IMR-90 (cell line): ENCODE measurements around the gene LRRC4C. TPM values are rescaled to one million over a fixed set of nuclear protein-coding genes. Genes with fewer than 3 reads are reported as not detected.

Source experiments
- ATAC-seq: fragments of 200-7000 bp; cut with Tn5 transposase; 2 replicates; pipeline ENCODE4 v1.9.1; 2020; ENCODE audit warnings: low read depth, mild to moderate bottlenecking, moderate library complexity
- BruUV-seq: library from RNA; stranded (reverse); fragments of 400-500 nt; replicated peaks from 2 replicates; lab custom pipeline; 2021; lab: Mats Ljungman, UMichigan
- CTCF ChIA-PET: fragments of 300-600 bp; formaldehyde crosslinking; extraction: SDS; loops from one replicate; lab custom pipeline; 2021; ENCODE audit warnings: antibody characterized with exemption; lab: Yijun Ruan, JAX
- POLR2A ChIA-PET: fragments of 300-600 bp; sonication (Branson Sonifier 250); formaldehyde crosslinking; loops from one replicate; lab custom pipeline; 2022; ENCODE audit warnings: antibody characterized with exemption; ENCODE audit not compliant: unreplicated experiment; lab: Charles Lee
- DNase-seq: peaks from one replicate; pipeline ENCODE4 v3.0.0; 2013
- H2AFZ ChIP-seq: replicated peaks from 2 replicates; pipeline ENCODE3; 2013; ENCODE audit warnings: low read length, mild to moderate bottlenecking; ENCODE audit not compliant: poor library complexity
- H2AK5ac ChIP-seq: 2 replicates; pipeline ENCODE4 v1.6.1; 2013; ENCODE audit warnings: low read depth, low read length, inconsistent platforms
- H2AK9ac ChIP-seq: replicated peaks from 2 replicates; pipeline ENCODE3; 2013; ENCODE audit warnings: mild to moderate bottlenecking, low read depth, low read length, moderate library complexity; ENCODE audit not compliant: poor library complexity
- H2BK120ac ChIP-seq: 2 replicates; pipeline ENCODE4 v1.6.1; 2013; ENCODE audit warnings: low read depth, low read length, inconsistent platforms
- H2BK15ac ChIP-seq: 3 replicates; pipeline ENCODE4 v1.6.1; 2013; ENCODE audit warnings: low read depth, low read length, inconsistent platforms
- H2BK20ac ChIP-seq: 2 replicates; pipeline ENCODE4 v1.6.1; 2013; ENCODE audit warnings: low read depth, mild to moderate bottlenecking, inconsistent platforms, low read length, moderate library complexity
- H2BK5ac ChIP-seq: 2 replicates; pipeline ENCODE4 v1.6.1; 2013; ENCODE audit warnings: mild to moderate bottlenecking, low read depth, low read length, inconsistent platforms; ENCODE audit not compliant: poor library complexity, severe bottlenecking
- H3K14ac ChIP-seq: replicated peaks from 2 replicates; pipeline ENCODE4 v1.6.1; 2013; ENCODE audit warnings: low read depth, low read length, inconsistent platforms
- H3K18ac ChIP-seq: 2 replicates; pipeline ENCODE4 v1.6.1; 2013; ENCODE audit warnings: low read depth, low read length, control low read depth
- H3K23ac ChIP-seq: 2 replicates; pipeline ENCODE4 v1.6.1; 2013; ENCODE audit warnings: low read depth, low read length, inconsistent platforms
- H3K27ac ChIP-seq: 2 replicates; pipeline ENCODE4 v1.5.1; 2013; ENCODE audit warnings: mild to moderate bottlenecking, control low read depth, low read length; ENCODE audit not compliant: insufficient read depth
- H3K27me3 ChIP-seq: 2 replicates; pipeline ENCODE4 v1.6.1; 2013; ENCODE audit warnings: low read length; ENCODE audit not compliant: control insufficient read depth, insufficient read depth
- H3K36me3 ChIP-seq: 2 replicates; pipeline ENCODE4 v1.6.1; 2013; ENCODE audit warnings: low read length, mixed read lengths; ENCODE audit not compliant: control insufficient read depth, insufficient read depth
- H3K4ac ChIP-seq: 2 replicates; pipeline ENCODE4 v1.6.1; 2013; ENCODE audit warnings: low read depth, low read length, inconsistent platforms
- H3K4me1 ChIP-seq: 2 replicates; pipeline ENCODE4 v1.6.1; 2013; ENCODE audit warnings: low read length, mixed read lengths; ENCODE audit not compliant: control insufficient read depth, insufficient read depth
- H3K4me2 ChIP-seq: 2 replicates; pipeline ENCODE4 v1.6.1; 2013; ENCODE audit warnings: low read depth, mild to moderate bottlenecking, control low read depth, low read length, moderate library complexity
- H3K4me3 ChIP-seq: 2 replicates; pipeline ENCODE4 v1.5.1; 2013; ENCODE audit warnings: low read depth, mild to moderate bottlenecking, control low read depth, low read length, moderate library complexity; ENCODE audit not compliant: insufficient read depth
- H3K56ac ChIP-seq: 2 replicates; pipeline ENCODE4 v1.6.1; 2013; ENCODE audit warnings: low read length, inconsistent platforms; ENCODE audit not compliant: insufficient read depth; ENCODE audit errors: extremely low read depth
- H3K79me1 ChIP-seq, 2 experiments: 2 replicates each; pipeline ENCODE4 v1.6.1; 2013; ENCODE audit warnings: low read length in 2 of 2, inconsistent platforms in 1 of 2, low read depth in 1 of 2
- H3K9ac ChIP-seq: 2 replicates; pipeline ENCODE4 v1.6.1; 2013; ENCODE audit warnings: low read depth, low read length, control low read depth
- H3K9me1 ChIP-seq: 2 replicates; pipeline ENCODE4 v1.6.1; 2013; ENCODE audit warnings: low read length, inconsistent platforms; ENCODE audit not compliant: insufficient read depth
- H3K9me3 ChIP-seq: 2 replicates; pipeline ENCODE4 v1.6.1; 2013; ENCODE audit warnings: low read length; ENCODE audit not compliant: control insufficient read depth, insufficient read depth
- H4K20me1 ChIP-seq: 2 replicates; pipeline ENCODE4 v1.6.1; 2013; ENCODE audit warnings: low read length, inconsistent platforms; ENCODE audit not compliant: insufficient read depth
- H4K5ac ChIP-seq: 2 replicates; pipeline ENCODE4 v1.6.1; 2013; ENCODE audit warnings: mild to moderate bottlenecking, low read depth, low read length, control low read depth
- H4K8ac ChIP-seq, 2 experiments: 2 replicates each; pipeline ENCODE4 v1.6.1; 2013; ENCODE audit warnings: low read depth in 2 of 2, low read length in 2 of 2, control low read depth in 1 of 2, inconsistent platforms in 1 of 2
- H4K91ac ChIP-seq: 2 replicates; pipeline ENCODE4 v1.6.1; 2013; ENCODE audit warnings: low read depth, low read length, inconsistent platforms; ENCODE audit not compliant: insufficient read depth
- FOS ChIP-seq: fragments of 150-350 bp; IDR thresholded peaks from 2 replicates; pipeline ENCODE4 v1.6.1; 2016; ENCODE audit warnings: low read depth, low read length
- NFE2L2 ChIP-seq: fragments of 150-350 bp; IDR thresholded peaks from 2 replicates; pipeline ENCODE4 v1.6.1; 2016; ENCODE audit warnings: low read depth, mild to moderate bottlenecking, low read length
- RFX5 ChIP-seq: IDR thresholded peaks from 2 replicates; pipeline ENCODE4 v1.8.0; 2012; ENCODE audit warnings: low read depth, mild to moderate bottlenecking, low read length, moderate library complexity
- WGBS, 2 experiments: methylation state at CpG; one replicate each; pipeline versions ENCODE4 v1.1.5 to v1.1.7; 2013; ENCODE audit warnings: missing lambda C conversion rate in 2 of 2; ENCODE audit not compliant: insufficient read length in 1 of 2; ENCODE audit errors: extremely low coverage in 2 of 2; 5-methylcytosine and 5-hydroxymethylcytosine counted together
- dilution Hi-C: fragments of 300-500 bp; cut with HindIII; formaldehyde crosslinking; loops from one replicate; pipeline ENCODE4 v1.14.3; 2018; ENCODE audit warnings: low sequenced_read_pairs; ENCODE audit not compliant: unreplicated experiment
- in situ Hi-C: fragments of 300-500 bp; cut with MboI; formaldehyde crosslinking; loops from 3 replicates; pipeline ENCODE4 v1.14.3; 2019; ENCODE audit warnings: low sequenced_read_pairs, inconsistent platforms, mixed read lengths
- intact Hi-C: fragments of 100-400 bp; cut with micrococcal nuclease; formaldehyde crosslinking; loops from 2 replicates; pipeline ENCODE4 v1.10.0; 2022
- polyA plus RNA-seq, 3 experiments: library from polyadenylated mRNA; depleted of rRNA; stranded (reverse); fragments of >200 nt; gene quantifications; 2 replicates each; pipeline ENCODE4 v1.2.3, GENCODE V29; 2012; ENCODE audit warnings: low replicate concordance in 1 of 3
- total RNA-seq: library from RNA; depleted of rRNA; stranded (reverse); fragments of >200 nt; gene quantifications from 2 replicates; pipeline ENCODE4 v1.2.3, GENCODE V29; 2012

The LRRC4C gene
- total and polyA plus RNA-seq, 2 of the 4 experiments (the other 2 are of a cell fraction), result under 0.01 to 0.03 TPM

- Histone ChIP-seq H3K9me1 (no peaks in the 10 kb centered on the region), H3K4me3 (no peak overlapping the region), H2AK9ac (no peak overlapping the region), H3K9ac (no peak overlapping the region), H2BK120ac (no peak overlapping the region), H3K4me1 (no peaks in the 10 kb centered on the region), H3K4me2 (no peak overlapping the region), H3K56ac (no peak overlapping the region), H3K14ac (no peak overlapping the region), H3K36me3 (no peaks in the 10 kb centered on the region), H2BK20ac (no peak overlapping the region), H4K20me1 (no peaks in the 10 kb centered on the region), H4K91ac (no peak overlapping the region), H3K79me1 (no peaks in the 10 kb centered on the region), H2AK5ac (no peak overlapping the region), H2BK15ac (no peak overlapping the region), H3K23ac (no peak overlapping the region), H4K8ac (no peak overlapping the region), H3K18ac (no peak overlapping the region), H2BK5ac (no peak overlapping the region), H3K4ac (no peak overlapping the region), H3K27ac (no peak overlapping the region), H4K5ac (no peak overlapping the region), H2AFZ (no peak overlapping the region), H3K9me3 (no peaks in the 10 kb centered on the region), H3K27me3 (no peaks in the 10 kb centered on the region; the same call in 1 of the 2 replicates)
- dilution Hi-C loops (no loop called here), intact Hi-C loops (no loop called here), in situ Hi-C loops (no loop called here)
- TF ChIP-seq NFE2L2 (no peak), FOS (no peak), RFX5 (no peak)
- DNase-seq (no peak), ATAC-seq (no peak)
- BruUV-seq, result no TSS peak
- ChIA-PET POLR2A (no interaction called here), CTCF (no interaction called here)
- WGBS, 2 experiments, result no CpG with 5 or more reads among the region's 5 CpGs
Observed at GRCh38 chr11:40360206-40360798, 1099.2 kb downstream of the LRRC4C start.
